H1 (cell line): ENCODE measurements around the gene MATR3. TPM values are rescaled to one million over a fixed set of nuclear protein-coding genes. Genes with fewer than 3 reads are reported as not detected.

Experiments used
- ATF3 ChIP-seq: IDR thresholded peaks from 2 replicates; pipeline ENCODE4 v1.6.1; 2011; ENCODE audit warnings: low read depth, mild to moderate bottlenecking, low read length; ENCODE audit not compliant: insufficient read depth
- CHD7 ChIP-seq: fragments of 300-600 bp; sonication (generic); IDR thresholded peaks from 2 replicates; pipeline ENCODE4 v1.7.1; 2012; ENCODE audit warnings: low read length, moderate library complexity, mild to moderate bottlenecking, inconsistent platforms; ENCODE audit not compliant: insufficient replicate concordance
- MAFK ChIP-seq: IDR thresholded peaks from 2 replicates; pipeline ENCODE4 v1.6.1; 2012; ENCODE audit warnings: low read depth, mild to moderate bottlenecking, improper control_type of control experiment, low read length
- POLR2AphosphoS5 ChIP-seq: IDR thresholded peaks from 2 replicates; pipeline ENCODE4 v1.6.1; 2011; ENCODE audit warnings: low read depth, low read length
- RBBP5 ChIP-seq: IDR thresholded peaks from 2 replicates; pipeline ENCODE4 v1.7.1; 2012; ENCODE audit warnings: low read depth, mild to moderate bottlenecking, inconsistent platforms, low read length, moderate library complexity, borderline replicate concordance
- RFX5 ChIP-seq: IDR thresholded peaks from 2 replicates; pipeline ENCODE4 v1.6.1; 2011; ENCODE audit warnings: low read depth, low read length, improper control_type of control experiment, borderline replicate concordance
- SIX5 ChIP-seq: IDR thresholded peaks from 2 replicates; pipeline ENCODE4 v1.6.1; 2011; ENCODE audit warnings: mild to moderate bottlenecking, low read depth, low read length
- SUZ12 ChIP-seq: fragments of 200-600 bp; sonication (generic); IDR thresholded peaks from 2 replicates; pipeline ENCODE4 v1.6.1; 2012; ENCODE audit warnings: mild to moderate bottlenecking, inconsistent platforms, low read length, moderate library complexity, mixed read lengths
- TAF1 ChIP-seq: IDR thresholded peaks from 2 replicates; pipeline ENCODE4 v1.6.1; 2011; ENCODE audit warnings: mild to moderate bottlenecking, low read depth, low read length
- TAF7 ChIP-seq: optimal IDR thresholded peaks from 2 replicates; pipeline ENCODE3; 2011; ENCODE audit warnings: low read depth, mild to moderate bottlenecking, inconsistent platforms, low read length, moderate library complexity, borderline replicate concordance
- polyA plus RNA-seq, 7 experiments: library from polyadenylated mRNA; depleted of rRNA in 3 of 7; stranded (reverse) in 5 of 7; unstranded in 2 of 7; fragments of >200 nt in 5 of 7; fragments of 200-250 nt in 2 of 7; gene quantifications; 1 replicate in 5 of 7; 2 replicates in 1 of 7; 4 replicates in 1 of 7; pipeline versions ENCODE4 v1.2.1 to v1.2.3, GENCODE V29; 2011 to 2013; ENCODE audit warnings: missing spikeins in 2 of 7, mixed read lengths in 2 of 7
- total RNA-seq: library from RNA; stranded (reverse); fragmentation: NEBNext Ultra II Directional; extraction: Animal tissue kit (Norgen Biotek cat#: 25700); gene quantifications from 2 replicates; pipeline ENCODE4 v1.2.1, GENCODE V29; 2021

The MATR3 gene
- total and polyA plus RNA-seq, 2 of the 8 experiments (the other 6 are each of a cell fraction or from before 2014, with no cell fraction given), result 116 to 389 TPM

GRCh38 chr5:139342423-139342723 is 48.8 kb downstream of the MATR3 start (continued):
- TF ChIP-seq CHD7, result no peak
- TF ChIP-seq TAF1, result no peak
- no peak for TF ChIP-seq ATF3
- 0 out of 2 replicates have a peak, but pooled peaks have one; percentile 17 for TF ChIP-seq RBBP5
- TF ChIP-seq SIX5, result no peak
- no peak for TF ChIP-seq MAFK
- no peak for TF ChIP-seq SUZ12
- TF ChIP-seq TAF7, result no peak
- TF ChIP-seq POLR2AphosphoS5, result no peak
- no peak for TF ChIP-seq RFX5
